ENCODE results near the gene CTIF. TPM values are rescaled to one million over a fixed set of nuclear protein-coding genes. Genes with fewer than 3 reads are reported as not detected.

The CTIF gene
- total RNA-seq, 1 donor from 2014 or later, result 12.6 TPM

- DNase-seq (ENCODE audit: low read depth in 2 of 2), result peak in 1 of 2 donors; percentile 57
Observed at GRCh38 chr18:48663931-48664847, 125.4 kb downstream of the CTIF start.

DNA sequence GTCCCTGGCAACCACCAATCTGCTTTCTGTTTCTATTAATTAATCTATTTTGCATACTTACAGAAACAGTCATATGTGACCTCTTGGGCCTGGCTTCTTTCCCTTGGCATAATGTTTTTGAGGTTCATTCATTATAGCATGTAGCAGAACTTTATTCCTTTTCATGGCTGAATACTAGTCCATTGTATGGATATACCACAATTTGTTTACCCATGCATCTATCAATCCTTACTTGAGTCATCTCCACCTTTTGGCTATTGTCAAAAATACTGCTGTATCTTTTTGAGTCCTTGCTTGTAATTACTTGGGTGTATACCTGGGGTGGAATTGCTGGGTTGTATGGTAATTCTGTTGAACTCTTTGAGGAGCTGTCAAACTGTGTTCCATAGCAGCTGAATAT, 126.8 kb downstream of the CTIF start:
- DNase-seq (ENCODE audit: low read depth in 2 of 2), result no peak

DNA sequence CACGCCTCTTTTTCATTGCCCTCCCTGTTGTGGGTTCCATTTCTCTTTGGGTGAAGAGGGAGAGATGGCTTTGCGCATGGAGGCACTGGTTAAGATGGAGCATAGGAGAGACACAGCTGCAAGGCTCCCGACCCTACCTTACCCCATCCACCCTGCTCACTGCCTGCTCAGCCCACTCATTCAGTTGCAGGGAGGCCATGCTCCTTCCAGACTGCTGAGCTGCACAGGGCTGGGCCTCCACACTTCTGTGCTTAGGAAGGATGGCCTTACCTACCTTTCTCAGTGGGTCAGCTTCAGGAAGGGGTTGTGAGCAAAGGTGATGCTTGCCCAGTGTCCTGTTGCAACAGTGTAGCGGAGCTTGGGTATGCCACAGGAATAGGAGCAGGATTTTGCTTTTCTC, 127.8 kb downstream of the CTIF start:
- DNase-seq (ENCODE audit: low read depth in 2 of 2), result no peak

GRCh38 chr18:48667276-48668254, 128.7 kb downstream of the CTIF start:
- DNase-seq (ENCODE audit: low read depth in 2 of 2), result no peak

DNA sequence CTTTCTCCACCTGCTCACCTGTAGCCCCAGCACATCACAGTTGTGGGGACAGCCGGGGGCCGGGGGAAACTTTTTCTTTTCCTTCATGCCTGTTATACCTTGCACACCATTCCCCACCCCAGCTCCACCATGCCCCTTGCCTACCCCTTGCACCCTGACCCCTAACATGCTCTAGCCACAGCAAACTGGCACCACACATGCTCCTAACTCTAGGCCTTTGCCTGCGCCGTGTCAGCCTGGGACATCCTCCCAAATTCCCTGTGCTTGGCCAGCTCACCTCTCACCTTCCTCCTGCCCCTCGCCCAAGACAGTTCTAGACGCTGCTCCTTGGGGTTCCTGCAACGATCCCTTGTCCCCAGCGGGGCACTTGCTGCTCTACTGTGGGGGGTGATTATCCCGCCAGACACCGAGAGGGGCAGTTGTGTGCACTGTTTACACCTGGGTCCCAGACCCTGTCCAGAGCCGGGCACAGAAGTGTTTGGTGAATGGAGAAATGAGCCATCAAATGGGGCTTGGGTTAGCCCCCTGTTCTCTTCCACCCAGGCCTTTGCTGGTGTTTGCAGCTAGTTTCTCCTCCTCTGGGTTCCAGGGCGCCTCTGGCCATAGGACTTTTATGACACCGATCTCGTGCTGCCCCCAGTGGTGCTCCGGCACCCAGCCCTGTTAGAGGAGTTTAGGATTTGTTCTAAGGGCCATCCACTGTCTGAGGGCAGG, 129.8 kb downstream of the CTIF start:
- no peak for DNase-seq (ENCODE audit: low read depth in 2 of 2)

DNA sequence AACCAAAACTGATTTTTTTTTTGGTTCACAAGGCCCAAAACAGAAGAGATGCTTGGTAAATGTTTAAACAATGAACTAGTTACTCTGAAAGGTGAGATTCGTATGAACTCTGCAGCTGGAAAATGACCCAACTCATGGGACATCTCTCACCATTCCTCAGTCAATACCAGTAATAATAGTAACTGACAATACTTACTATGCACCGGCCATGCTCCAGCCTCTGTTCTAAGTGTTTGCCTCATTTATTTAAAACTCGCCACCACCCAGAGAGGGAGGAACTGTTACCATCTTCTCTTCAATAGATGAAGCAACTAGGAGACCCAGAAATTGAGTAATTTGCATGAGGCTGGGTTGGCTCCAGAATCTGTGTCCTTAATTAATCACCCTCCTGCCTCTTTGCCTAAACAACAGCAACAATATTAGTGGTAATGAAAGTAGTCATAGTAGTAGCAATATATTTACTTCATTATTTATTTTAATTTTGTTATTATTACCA, 130.4 kb downstream of the CTIF start:
- DNase-seq (ENCODE audit: low read depth in 2 of 2), result no peak

GRCh38 chr18:48669991-48670750, 131.3 kb downstream of the CTIF start:
- no peak for DNase-seq (ENCODE audit: low read depth in 2 of 2)

DNA sequence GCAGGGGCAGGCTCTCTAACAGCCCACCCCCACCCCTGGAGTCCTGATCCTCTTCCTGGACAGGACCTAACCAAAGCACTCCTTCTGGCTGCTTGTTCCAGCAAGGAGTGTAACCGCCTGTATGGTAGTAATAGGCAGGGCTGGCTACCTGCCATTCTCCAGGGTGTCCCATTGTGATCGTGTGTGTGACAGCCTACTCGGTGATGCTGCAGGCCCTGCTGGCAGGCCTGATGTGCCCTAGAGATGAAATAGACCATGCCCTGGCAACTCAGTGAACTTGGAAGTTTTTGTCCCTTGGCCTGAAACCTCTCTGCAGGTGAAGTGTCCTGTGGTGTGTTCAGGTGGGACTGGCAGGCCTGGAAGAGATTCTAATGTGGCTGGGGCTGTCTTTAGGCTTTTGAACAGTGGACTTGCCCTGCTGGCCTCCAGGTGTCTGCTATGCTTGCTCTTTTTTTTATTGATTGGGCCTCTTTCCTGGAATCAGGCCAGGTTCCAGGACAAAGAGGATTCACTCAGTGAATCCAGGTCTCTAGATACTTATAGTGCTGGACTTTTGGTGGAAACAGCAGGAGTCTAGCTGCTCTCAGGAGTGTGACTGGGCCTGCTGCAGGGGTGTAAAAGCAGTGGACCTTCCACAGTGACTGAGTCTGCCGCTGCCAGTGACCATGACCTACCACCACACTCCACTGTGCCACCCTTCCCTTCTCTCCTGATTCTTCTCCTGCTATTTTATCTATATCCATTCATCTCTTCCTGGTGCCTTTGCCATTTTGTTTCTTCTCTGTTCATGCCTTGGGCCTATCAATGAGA, 132.1 kb downstream of the CTIF start:
- no peak for DNase-seq (ENCODE audit: low read depth in 2 of 2)

DNA sequence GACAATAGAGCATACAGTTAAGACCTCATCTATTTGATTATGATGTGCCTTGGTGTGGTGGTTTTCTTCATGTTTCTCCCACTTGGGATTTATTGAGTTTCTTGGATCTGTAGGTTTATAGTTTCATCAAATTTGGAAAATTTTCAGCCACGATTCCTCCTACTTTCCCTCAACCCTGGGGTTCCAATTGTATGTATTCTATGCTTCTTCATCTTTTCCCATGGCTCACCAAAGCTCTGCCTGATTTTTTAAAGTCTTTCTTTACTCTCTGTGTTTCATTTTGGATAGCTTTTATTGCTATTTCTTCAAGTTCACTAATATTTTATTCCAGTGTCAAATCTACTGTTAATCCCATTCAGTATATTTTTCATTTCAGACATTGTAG, 132.7 kb downstream of the CTIF start:
- DNase-seq (ENCODE audit: low read depth in 2 of 2), result no peak

DNA sequence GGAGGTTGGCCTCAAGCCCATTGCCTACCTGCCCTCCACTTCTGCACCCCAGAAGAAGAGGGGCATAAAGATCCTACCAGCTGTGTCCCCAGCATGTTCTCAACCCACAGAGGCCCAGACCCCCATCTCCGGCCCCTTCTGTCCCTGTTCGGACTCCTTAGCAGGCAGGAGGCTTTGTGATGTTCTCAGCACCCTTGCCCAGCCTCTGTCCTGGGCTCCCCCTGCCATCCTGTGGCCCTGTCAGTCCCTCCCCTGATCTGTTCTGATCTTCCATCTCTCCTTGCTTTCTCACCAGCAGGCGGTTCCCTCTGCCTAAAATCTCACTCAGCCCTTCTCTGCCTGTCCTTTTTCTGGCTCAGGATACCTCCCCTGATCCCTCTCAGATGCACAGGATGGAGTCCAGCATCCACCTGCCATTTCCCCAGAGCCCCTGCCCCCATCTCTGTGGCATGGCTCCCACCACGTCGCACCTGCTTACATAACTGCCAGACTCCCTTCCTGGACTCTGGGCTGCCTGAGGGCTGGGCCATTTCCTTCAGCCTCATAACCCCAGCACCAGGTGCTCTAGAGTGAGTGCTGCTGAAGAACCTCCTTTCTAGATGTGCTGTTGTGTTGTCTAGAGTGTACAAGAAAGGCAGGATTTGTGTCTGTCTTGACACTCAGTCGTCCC, 134.0 kb downstream of the CTIF start:
- DNase-seq (ENCODE audit: low read depth in 2 of 2), result no peak

DNA sequence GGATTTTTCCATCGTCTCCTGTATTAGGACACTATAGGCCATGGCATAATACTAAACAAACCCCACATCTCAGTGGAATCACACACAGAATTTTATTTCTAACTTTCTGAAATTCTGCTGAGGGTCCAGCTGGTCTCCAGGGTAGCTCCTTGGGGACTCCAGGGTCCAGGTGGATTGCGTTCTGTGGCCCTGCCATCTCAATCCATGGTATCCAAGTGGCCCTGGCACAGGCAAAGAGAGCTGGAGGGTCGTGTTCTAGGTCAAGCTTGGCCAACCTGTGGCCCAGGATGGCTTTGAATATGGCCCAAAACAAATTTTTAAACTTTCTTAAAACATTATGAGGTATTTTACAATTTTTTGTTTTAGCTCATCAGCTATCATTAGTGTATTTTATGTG, 134.6 kb downstream of the CTIF start:
- no peak for DNase-seq (ENCODE audit: low read depth in 2 of 2)

DNA sequence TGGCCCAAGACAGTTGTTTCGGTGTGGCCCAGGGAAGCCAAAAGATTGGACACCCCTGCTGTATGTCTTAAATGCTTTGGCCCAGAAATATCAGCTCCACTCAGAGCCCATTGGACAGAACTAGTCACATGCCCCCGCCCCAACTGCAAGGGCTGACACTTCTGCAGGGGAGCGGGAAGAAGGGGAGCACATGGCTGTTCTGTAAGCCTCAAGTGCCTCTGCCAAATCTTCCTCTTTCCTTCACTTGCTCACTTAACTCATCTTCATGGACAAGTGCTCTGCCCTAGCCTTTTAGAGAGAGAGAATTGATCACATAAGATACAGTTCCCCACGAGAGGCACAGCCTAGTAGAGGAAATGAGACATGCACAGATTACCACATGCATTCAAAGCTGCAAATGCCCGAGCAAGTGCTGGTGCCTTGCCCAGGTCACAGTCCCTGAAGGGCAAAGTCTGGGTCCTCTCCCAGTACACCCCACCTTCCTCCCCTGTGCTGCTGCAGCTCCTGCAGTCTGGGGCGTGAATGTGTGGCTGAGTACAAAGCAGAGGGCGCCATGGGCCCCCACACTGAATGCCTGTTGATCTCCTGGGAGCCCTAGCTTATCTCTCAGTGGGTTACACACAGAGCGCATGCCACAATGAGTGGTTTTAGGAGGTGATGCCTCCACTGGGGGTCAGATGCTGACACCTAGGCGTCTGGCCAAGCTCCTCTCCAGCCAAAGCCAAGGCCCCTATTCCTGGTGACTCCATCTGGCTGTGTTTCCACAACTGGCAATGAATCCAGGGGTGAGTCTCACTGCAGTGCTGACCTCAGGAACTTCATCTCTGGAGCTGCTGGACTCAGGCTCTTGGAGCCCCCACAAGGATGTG, 135.3 kb downstream of the CTIF start:
- no peak for DNase-seq (ENCODE audit: low read depth in 2 of 2)

DNA sequence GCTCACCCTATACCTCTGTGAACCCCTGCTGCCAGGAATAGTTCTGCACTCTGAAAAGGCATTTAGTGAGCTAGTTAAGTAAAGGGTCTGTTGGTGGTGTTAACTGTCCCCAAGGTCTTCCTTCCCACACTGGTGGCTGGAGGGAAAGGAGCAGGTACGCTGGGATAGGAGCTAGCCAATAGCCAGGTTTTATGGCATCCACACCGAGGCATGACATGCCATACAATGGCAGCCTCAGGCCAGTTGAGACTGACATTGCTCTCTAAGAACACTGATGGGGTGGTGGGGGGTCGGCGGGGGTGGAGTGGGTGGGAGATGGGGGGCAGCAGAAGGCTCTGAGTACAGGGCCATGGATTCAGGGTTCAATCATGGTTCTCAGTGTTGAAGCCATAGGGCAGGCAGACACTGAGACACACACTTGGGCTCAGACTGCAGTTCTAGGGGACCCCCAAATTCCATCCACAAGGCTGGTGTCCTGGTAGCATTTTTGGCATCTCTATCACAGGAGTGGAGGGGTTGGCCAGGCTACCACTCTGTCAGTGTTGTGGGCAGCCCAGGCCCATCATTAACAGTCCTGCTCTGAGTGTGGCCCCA, 136.0 kb downstream of the CTIF start:
- no peak for DNase-seq (ENCODE audit: low read depth in 2 of 2)

DNA sequence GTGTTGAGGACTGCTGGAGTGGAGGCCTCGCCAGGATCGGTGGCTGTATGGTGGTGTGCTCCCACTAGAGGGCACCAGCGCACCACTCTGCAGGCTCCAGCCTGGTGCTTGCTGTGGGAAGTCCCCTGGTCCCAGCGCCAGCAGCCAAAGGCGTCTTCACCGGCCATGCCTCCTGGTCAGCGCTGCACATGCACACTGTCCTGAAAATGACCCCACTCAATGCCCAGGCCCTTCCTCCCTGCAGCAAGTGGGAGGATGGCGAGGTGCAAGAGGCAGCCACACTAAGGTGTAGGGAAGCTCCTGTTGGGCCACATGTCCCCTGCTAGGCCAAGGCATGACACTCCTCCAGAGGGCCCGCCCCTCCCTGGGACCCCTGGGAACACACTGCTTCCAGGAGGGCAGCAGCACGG, 136.5 kb downstream of the CTIF start:
- peak; percentile 56 to 85 for DNase-seq (ENCODE audit: low read depth in 2 of 2)

GRCh38 chr18:48675912-48676311, 137.1 kb downstream of the CTIF start:
- DNase-seq (ENCODE audit: low read depth in 2 of 2), result no peak

GRCh38 chr18:48676346-48676745, 137.5 kb downstream of the CTIF start:
- no peak for DNase-seq (ENCODE audit: low read depth in 2 of 2)

- peak; percentile 22 to 67 for DNase-seq (ENCODE audit: low read depth in 2 of 2)
Observed at GRCh38 chr18:48676756-48677368, 138.0 kb downstream of the CTIF start.

All from dermis microvascular lymphatic vessel endothelial cell (primary cell).